NCI-H1092 (cell line): ENCODE results near the gene ACTL8.

ENCODE experiments used
- DNase-seq: peaks from one replicate; lab custom pipeline; 2025; lab: John Stamatoyannopoulos, UW

ACTL8 gene

GRCh38 chr1:17770983-17771382 lies 15.8 kb downstream of the ACTL8 start:
- no peak for DNase-seq

GRCh38 chr1:17772615-17773212 lies 17.6 kb downstream of the ACTL8 start:
- DNase-seq, result no peak

DNA sequence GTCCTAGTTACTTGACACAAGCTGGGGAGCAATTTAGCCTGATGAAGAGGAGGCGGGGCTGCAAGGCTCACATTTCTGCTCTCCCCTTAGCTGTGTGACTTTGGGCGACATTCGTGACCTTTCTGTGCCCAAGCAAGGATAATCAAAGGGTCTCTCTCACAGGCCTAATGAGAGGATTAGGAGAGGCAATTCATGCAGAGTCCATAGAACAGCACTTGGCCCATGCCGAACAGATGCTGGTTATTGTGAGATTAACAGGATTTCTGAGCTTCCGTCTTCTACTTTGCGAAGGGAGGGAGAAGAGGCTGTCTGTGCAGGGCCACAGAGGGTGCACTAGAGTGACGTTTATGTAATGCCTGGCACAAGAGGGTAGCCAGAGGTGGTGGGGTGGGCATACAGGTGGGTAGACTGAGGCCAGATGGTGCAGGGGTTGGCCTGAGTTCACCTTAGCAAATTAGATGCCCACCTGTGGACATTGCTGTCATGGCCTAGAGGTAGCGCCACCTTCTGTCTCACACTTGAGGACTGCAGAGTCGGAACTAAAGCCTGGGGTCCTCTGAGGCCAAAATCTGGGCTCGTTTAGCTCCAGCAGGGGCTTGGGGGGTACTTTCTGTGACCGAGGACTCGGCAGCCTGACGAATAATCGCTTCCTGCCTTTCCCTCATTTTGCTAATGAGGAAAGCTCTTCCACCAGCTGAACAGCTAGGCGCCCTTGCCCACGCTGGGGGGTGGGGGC lies 18.6 kb downstream of the ACTL8 start:
- DNase-seq, result no peak

DNA sequence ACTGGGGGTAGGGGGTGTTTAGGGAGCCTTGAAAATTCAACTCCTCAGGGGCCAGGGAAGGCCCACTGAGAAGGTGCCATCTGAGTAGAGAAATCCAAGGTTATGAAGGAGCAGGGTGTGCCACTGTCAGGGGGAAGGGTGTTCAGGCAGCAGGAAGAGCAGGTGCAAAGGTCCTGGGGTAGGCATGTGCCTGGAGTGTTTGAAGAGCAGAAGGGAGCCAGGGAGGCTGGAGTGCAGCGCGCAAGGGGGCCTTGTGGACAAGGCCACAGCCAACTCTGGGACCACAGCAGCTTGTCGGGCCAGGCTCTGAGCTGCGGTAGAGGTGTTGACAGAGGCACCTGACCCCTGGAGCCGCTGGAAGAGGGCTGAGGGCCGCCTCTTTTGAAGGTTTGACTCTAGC lies 19.3 kb downstream of the ACTL8 start:
- DNase-seq, result no peak

GRCh38 chr1:17775796-17776195 lies 20.7 kb downstream of the ACTL8 start:
- no peak for DNase-seq

GRCh38 chr1:17776426-17776825 lies 21.3 kb downstream of the ACTL8 start:
- DNase-seq, result no peak

DNA sequence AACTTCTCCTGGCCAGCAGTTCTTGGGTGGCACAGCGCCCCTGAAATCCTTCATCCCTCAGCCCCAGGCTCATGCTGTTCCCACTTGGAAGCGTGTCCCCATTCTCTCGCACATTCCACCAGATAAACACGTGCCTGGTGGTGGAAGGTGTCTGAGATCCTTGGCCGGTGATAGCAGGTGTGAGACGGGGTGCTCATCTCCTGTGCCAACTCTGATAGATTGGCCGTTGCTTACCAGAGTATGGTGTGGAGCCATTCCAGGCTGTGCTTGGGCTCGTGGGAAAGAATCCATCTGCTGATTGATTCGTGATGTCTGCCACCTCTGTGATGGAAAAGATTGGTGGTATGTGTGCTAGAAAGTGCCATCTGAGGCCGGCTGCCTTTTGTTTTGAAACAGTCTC lies 22.2 kb downstream of the ACTL8 start:
- no peak for DNase-seq

DNA sequence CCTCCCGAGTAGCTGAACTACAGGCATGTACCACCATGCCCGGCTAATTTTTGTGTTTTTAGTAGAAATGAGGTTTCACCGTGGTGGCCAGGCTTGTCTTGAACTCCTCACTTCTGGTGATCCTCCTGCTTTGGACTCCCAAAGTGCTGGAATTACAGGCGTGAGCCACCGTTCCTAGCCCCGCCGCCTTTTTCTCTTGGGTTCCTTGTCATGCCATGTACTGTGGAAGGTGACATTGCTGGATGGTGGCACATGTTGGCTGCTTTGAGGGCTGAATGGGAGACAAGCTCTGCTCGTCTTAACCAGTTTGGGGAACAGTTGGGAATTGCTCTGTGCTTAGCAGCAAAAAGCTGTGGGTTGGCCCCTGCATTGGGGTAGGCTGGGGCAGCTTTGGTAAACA lies 22.7 kb downstream of the ACTL8 start:
- DNase-seq, result no peak

GRCh38 chr1:17780916-17781315 lies 25.8 kb downstream of the ACTL8 start:
- no peak for DNase-seq

DNA sequence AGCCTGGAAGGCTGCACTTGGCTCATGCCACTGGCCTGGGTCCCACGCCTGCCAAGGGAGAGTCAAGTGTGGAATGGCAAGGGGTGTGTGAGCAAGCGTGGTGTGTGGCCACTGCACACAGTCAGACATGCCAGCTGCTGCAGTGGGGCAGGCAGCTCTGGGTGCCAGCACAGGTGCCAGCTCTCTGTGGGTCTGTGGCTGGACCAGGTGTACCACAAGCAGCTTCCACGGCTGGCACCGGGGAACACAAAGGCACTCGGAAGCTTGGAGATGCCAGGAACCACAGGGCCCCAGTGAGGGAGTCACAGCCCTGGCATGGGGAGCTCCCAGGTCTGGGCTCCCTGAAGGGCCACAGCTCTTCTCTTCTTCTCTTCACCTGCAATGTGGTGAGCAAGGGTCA lies 34.8 kb downstream of the ACTL8 start:
- no peak for DNase-seq

DNA sequence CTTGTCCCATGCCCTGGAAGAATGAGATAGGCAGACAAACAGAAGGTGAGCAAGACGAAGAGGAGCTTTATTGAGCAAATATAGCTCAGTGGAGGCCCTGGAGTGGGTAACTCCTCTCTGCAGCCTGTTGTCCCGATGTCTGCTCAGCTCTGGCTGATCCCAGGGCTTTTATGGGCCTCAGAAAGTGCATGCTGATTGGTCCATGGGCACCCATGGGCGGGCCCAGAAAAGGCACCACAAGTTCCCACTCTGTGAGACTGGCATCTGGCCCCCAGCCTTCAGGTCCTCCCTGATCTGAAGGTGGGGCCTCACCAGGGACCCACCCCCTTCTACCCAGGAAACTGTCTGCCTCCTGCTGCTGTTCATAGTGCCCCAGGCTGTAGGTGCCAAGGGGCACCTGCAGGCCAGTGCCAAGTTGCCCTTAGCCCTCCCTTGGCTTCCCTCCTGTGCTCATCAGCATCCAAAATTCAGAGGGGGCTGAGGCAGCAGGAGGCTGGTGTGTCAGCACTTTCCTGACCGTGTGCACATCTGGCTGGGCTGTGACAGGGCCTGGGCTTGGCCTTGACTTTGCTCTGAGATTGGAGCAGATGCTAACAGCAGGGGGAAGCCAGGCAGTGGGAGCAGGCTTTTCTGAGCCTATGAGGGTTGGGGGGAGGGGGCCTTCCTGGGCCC lies 35.4 kb downstream of the ACTL8 start:
- DNase-seq, result no peak

DNA sequence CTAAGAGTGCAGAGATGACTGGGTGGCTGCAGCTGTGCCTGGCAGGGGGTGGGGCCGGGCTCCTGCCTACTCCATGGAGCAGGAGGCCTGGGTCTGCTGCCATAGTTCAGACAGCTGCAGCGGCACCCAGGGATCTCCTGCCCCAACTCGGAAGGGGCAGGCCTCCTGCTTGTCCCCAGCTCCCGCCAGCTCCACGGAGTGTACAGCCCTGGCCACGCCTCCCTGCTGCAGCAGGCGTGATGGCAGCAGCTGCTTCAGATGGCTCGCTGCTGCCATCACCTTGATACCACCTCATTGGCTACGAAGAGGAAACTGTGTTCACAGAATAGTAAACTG lies 35.9 kb downstream of the ACTL8 start:
- no peak for DNase-seq

DNA sequence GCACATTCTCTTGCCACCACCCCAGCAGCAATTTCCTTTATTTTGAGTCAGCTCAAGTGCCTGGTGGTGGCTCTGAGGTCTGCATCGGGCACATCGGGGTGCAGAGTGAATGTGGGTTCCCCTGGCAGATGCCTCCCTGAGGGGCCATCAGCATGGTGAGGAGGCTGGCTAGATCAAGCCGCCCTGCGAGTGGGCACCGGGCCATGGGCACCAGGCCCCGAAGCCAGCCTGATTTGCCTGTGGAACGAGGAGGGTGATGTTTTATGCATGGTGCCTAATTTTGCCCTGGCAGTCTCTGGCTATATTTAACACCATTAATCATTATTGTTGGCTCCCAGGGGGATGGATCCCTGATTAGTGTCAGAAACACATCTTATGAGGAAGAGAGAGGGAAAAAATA lies 36.3 kb downstream of the ACTL8 start:
- no peak for DNase-seq

DNA sequence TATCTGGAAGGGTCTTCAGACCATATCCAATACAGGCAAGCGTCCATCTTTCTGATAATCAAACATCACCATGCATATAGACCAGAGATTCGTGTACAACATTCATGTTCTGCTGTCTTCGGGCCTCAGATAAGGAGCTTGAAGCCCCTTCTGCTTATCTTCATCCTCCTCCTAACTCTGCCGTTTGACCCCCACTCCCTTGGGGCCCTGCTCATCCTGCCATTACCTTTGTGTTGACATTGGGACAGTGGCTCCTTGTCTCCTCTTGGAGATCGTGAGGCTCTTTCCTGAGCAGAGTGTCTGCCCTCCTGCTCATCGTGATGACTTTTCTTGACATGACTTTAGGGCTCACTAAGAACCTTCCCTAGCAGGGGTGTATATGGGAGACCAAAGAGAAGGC lies 37.3 kb downstream of the ACTL8 start:
- no peak for DNase-seq

DNA sequence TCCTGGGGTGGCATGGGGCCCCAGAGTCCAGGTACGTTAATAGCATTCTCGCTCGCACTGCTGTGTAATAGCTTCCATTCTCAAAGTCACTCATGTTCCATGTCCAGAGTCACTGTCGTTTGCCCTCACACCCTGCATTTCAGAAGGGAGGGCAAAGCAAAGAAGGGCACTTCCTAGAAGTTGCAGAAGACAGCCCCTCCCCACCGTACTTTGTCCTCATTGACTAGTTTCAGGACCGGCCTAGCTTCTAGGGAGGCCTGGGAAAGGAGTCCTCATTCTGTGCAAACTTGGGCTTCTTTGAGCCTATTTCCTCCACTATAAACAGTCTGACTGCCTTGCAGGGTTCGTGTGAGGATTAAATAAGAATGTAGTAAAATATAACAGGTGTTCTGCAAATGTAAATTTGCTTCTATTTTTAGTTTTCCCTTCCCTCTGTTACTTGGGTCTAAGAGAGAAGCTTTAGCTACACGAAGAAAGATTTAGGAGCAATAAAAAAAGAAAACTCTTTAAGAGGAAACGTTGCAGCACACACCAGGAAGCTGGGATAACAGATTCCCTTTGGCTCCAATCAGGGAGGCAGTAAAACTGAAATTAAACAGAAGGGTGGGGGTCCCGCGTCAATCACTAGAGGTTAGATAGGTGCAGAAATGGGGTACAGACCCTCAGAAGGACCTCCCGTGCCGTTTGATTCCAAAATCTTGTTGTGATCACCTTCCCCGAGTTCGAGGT lies 40.1 kb downstream of the ACTL8 start:
- DNase-seq, result no peak

DNA sequence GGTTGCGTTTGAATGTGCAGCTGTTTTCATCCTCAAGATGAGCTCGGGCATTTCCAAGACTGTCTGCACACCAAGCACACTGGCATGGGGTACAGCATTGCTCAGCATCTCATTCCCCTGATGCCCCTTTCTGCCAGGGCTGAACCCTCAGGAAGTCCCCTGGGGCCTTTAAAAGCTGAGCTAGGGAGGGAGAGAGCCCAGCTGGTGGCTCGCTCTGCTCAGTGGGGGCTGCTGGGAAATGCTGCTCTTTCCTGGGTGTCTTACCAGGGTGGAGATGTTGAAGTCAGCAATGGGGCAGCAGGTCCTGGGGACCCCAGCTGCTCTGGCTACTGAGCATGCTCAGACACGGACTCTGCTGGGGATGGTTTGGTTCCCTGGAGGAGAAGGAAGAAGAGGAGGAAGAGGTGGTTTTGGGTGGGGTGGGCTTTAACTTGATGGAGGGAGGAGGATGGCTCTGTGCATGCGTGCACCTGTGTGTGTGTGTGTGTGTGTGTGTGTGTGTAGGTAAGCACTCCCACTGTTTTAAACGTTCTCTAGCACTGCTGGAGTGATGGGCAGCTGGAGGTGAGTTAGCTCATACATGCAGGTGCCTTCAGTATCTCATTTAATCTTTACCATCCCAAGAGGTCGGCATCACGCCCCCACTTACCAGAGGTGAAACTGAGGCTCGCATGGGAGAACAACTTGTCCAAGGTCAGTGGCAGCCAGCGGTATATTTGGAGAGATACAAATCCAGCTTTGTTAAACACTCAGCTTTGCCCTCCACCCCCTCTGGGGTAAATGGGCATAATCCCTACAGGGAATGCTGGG lies 40.9 kb downstream of the ACTL8 start:
- peak; percentile 49 for DNase-seq

GRCh38 chr1:17797478-17797877 lies 42.3 kb downstream of the ACTL8 start:
- DNase-seq, result no peak

GRCh38 chr1:17798011-17798410 lies 42.9 kb downstream of the ACTL8 start:
- no peak for DNase-seq

- no peak for DNase-seq
These were observed 43.8 kb downstream of the ACTL8 start for GRCh38 chr1:17798799-17799382.

DNA sequence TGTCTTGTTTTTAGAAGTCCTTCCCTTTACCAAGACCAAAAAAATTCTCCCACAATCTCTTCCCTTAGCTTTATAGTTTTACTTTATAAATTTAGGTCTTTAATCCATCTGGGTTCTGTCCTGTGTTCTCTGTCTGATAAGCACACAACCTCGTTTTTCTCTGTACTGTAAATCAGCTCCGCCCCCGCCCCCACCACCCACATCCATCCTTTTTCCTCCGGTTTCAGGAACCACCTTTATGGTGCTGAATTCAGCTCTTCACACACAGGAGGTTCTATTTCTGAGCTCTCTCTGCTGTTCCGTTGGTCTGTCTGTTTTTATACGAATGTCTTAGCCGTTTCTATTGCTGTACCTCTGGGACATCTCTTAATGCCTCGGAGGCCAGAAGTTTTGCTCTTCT lies 44.5 kb downstream of the ACTL8 start:
- no peak for DNase-seq

DNA sequence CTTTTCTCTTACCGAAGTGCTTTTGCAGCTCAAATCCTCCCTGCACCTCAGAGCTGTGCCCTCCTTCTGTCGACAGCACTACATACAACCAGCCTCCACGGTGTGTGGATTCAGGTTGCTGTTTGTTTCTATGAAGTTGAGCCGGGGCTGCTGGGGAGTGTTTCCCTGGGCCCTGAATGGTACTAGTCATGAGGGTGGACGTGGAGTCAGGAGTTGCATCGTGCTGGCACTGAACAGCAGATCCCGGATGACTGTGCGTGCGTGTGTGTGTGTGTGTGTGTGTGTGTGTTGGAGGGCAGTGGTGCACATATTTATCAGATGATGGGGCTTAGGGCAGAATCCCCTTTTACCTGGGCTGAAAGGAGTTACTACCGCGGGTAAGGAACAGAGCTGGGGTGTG lies 47.0 kb downstream of the ACTL8 start:
- DNase-seq, result no peak

GRCh38 chr1:17802945-17803344 lies 47.8 kb downstream of the ACTL8 start:
- DNase-seq, result no peak
